CD4-positive, alpha-beta T cell treated with Interleukin-6 at 100 ng/mL for 8 hours (primary cell): ENCODE results near the gene PIM1.
"Not testable (repeated sequence)": the region's sequence is repeated elsewhere in the genome, so short reads cannot be mapped to it uniquely, and the experiment has no call there.

Source experiments
- DNase-seq: peaks from one replicate; pipeline ENCODE4 v3.0.0-alpha.2; 2020; ENCODE audit warnings: mixed read lengths, low spot score

Gene PIM1

GRCh38 chr6:37169496-37170272 is at the start of gene PIM1:
Gene PIM1 (plus strand): TSS chr6:37170152. CDS start chr6:37170576, 424 bp downstream.
- peak; percentile 100 for DNase-seq

GRCh38 chr6:37121556-37121955 is 48.4 kb upstream of the PIM1 start:
- DNase-seq = no peak

GRCh38 chr6:37122861-37123260 is 47.1 kb upstream of the PIM1 start:
- DNase-seq = no peak

GRCh38 chr6:37123957-37124729 is 45.8 kb upstream of the PIM1 start:
- DNase-seq = no peak

DNA sequence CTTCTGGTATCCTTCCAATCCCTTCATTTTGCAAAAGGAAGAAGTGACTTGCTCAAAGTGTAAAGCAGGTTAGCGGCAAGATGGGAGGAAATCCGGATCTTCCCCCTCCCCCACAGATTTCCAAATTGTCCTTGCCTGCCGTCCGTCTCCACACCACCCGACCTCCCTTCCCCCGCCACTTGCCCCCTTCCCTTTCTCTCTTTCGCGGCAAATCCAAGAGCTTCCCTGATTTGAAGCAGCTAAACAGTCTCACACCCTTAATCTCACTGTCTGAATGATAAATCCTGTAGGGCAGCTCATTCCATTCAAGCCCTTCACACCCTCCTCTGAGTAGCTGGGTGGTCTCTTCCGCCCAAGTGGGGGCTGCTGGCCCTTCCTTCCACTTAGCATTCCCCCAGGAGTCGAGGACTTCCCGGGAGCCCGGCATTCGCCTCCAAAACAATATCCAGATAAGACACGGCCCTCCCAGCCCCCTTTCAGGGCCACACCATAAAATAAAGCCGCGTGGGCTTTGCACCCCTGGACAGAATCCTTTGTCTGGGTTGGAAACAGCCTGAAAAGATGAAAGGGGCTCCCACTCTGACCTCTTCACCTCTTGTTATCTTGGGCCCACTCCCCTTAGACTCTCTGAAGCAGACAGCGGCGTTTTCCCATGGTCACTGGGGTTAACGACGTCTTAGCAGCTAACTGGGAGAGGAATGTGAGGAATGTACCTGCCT is 44.0 kb upstream of the PIM1 start:
- DNase-seq = no peak

- DNase-seq = no peak
Observed at GRCh38 chr6:37126493-37126958, 43.4 kb upstream of the PIM1 start.

- DNase-seq = no peak
Observed at GRCh38 chr6:37126961-37127616, 42.9 kb upstream of the PIM1 start.

DNA sequence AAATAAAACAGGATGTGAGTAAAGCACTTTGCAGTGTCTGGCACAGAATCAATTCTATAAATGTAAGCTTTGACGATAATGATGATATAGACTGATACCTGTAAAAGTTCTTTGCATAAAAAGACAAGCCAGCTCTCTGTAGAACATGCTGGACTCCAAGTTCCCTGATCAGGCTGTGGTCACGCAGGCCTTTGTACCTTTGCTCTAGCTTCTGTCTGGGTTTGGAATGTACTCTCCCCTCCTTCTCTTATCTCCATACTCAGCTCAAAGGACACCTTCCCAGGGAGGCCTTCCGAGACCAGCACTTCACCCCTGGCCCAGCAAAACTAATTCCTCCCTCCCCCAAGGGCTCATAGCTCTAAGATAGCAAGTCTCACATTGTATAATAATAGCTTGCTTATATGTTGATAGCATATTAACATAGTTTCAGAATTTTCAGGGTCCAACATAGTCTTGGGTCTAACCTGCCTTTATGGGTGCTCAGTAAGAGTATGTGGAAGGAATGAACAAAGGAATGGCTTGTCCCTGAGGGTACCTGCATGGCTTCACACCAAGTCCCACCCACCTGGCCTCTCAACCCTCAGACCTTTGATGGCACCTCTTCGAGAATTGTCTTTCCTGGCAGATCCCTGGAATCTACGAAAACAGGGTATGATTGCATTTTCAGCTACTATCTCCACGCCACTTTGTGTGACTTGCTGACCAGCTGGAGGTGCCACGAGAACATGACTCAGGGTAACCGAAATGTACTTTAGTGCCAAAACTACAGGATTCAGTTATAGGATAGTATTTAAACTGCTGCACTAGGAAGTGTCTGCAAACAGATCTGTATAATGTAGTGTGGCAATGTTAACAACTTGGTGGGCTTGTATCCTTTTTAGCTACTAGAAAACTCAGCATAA is 41.7 kb upstream of the PIM1 start:
- DNase-seq = no peak

- DNase-seq = not testable (repeated sequence)
Observed at GRCh38 chr6:37128863-37129443, 41.0 kb upstream of the PIM1 start.

GRCh38 chr6:37129566-37129965 is 40.4 kb upstream of the PIM1 start:
- DNase-seq = no peak

- DNase-seq = no peak
Observed at GRCh38 chr6:37130704-37131103, 39.2 kb upstream of the PIM1 start.

DNA sequence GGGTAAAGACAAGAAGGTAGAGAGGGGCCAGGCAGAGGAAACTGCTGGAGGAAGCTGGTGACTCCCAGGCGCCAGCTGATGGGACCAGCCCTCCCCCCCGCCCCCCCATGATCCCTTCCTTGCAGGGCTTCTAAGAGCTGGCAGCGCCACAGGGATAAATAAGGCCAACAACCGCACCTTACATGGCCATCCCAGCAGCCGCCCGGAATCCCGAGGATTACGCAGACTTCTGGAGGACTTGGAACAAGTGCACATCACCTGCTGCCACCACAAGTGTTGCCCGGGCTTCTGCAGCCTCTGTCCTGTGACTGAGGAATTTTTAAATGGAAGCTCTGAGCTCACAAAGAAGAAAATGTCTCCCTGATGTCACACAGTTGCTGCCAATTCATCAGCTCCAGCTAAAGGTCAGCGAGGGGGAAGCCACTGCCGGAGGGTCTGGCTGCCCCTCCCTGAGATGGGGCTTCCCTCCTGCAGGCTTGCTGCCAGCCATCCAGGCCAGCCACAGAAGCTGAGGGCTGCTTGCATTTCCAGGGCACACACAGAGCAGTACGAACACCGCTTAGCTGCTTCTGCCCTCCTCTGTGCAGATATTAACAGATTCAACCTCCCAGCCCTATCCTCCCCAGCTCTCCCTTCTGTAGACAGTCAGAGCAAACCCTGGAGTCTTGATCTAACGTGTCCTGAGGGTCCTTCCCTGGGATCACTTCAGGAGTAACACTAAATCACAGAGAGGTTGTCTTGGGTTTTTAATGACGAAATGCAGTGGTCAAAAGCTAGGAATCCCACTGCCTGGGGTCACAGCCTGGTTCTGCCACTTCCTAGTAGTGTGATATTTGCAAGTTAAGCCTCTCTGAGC is 38.6 kb upstream of the PIM1 start:
- DNase-seq = no peak

GRCh38 chr6:37131960-37132253 is 38.0 kb upstream of the PIM1 start:
- no peak for DNase-seq

DNA sequence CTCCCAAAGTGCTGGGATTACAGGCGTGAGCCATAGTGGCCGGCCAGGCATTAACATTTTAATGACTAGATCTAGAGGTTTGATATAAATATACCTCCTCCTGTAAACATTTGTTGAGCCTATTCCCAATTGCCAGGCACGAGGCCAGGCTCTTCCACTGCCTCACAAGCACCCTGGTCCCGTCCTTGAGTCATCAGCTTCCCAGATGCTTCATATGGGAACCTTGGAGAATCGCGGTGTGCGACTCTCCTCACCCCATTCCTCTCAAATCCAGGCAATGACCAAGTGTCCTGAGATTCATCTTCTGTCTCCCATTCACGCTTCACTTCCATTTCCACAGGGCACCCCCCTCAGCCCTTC is 35.9 kb upstream of the PIM1 start:
- DNase-seq = no peak

DNA sequence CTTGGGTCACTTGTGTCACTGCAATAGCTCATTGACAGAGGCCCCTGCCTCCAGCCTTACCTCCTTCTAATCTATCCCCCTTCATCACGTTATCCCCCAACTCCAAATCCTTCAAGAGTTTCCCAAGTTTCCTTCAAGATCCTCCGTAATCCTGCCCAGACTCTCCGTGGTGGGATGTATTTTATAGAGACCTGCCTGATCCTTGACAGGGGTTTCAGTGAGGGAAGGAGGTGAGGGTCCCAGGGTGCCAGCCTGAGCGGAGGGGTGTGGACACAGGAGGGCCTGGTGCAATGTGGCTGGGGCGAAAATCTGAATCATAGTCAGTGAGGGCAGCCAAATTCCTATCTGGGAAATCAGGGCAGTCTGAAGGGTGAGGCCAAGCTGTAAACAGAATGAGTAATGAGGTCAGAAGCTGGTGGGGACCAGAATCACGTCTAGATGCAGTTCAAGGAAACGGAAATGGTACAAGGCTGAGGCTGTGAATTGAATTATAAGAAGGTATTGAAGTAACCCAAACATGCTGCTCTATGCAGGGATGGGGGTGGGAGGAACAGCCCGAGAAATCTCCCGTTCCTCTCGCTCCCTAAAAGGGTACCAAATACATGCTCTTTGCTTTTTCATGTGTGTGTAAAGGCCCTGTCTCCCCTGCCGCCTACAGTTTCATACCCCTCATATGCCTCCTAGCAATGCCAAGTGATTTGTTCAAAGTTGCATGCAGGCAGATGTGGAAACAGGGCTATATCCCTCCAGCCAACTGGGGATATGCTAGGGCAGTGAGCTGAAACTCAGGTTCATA is 35.4 kb upstream of the PIM1 start:
- peak; percentile 49 for DNase-seq

GRCh38 chr6:37135835-37136694 is 33.9 kb upstream of the PIM1 start:
- DNase-seq = no peak

- DNase-seq = no peak
Observed at GRCh38 chr6:37136821-37137200, 33.1 kb upstream of the PIM1 start.
